Duodenal mucosa (tissue), 2 donors: ENCODE data around the gene PAK2.

Experiments used
- H3K27ac ChIP-seq: one replicate; pipeline ENCODE4 v1.7.0; 2013; ENCODE audit warnings: low read depth, low read length
- H3K27me3 ChIP-seq, 2 donors: one replicate each; pipeline ENCODE4 v1.7.0; 2013; ENCODE audit warnings: low read length in 2 of 2, control low read depth in 1 of 2; ENCODE audit not compliant: insufficient read depth in 2 of 2, control insufficient read depth in 1 of 2
- H3K36me3 ChIP-seq, 2 donors: one replicate each; pipeline ENCODE4 v1.7.0; 2013; ENCODE audit warnings: low read length in 2 of 2, control low read depth in 1 of 2; ENCODE audit not compliant: insufficient read depth in 2 of 2, control insufficient read depth in 1 of 2
- H3K4me1 ChIP-seq, 2 donors: one replicate each; pipeline ENCODE4 v1.7.0; 2013; ENCODE audit warnings: low read length in 2 of 2, control low read depth in 1 of 2; ENCODE audit not compliant: insufficient read depth in 2 of 2, control insufficient read depth in 1 of 2
- H3K4me3 ChIP-seq, 2 donors: one replicate each; pipeline ENCODE4 v1.7.0; 2013; ENCODE audit warnings: low read length in 2 of 2, low read depth in 1 of 2
- H3K9ac ChIP-seq, 2 donors: one replicate each; pipeline ENCODE4 v1.7.0; 2013; ENCODE audit warnings: low read length in 2 of 2, low read depth in 1 of 2
- H3K9me3 ChIP-seq, 2 donors: one replicate each; pipeline ENCODE4 v1.7.0; 2013; ENCODE audit warnings: low read length in 2 of 2, control low read depth in 1 of 2; ENCODE audit not compliant: control insufficient read depth in 1 of 2

Gene PAK2

GRCh38 chr3:196778755-196779154 lies 39.1 kb downstream of the PAK2 start:
- no peak overlapping the region for H3K4me3 ChIP-seq

GRCh38 chr3:196782511-196782910 lies 42.9 kb downstream of the PAK2 start:
- Histone ChIP-seq H3K9ac (no peak overlapping the region), H3K4me1 (peaks cover 0 to 5% of the 10 kb centered on the region in 2 donors), H3K27ac (no peak overlapping the region), H3K4me3 (no peak overlapping the region), H3K27me3 (no peaks in the 10 kb centered on the region), H3K36me3 (peaks cover 6 to 37% of the 10 kb centered on the region in 2 donors), H3K9me3 (peaks cover 0 to 7% of the 10 kb centered on the region in 2 donors)

More at GRCh38 chr3:196778755-196779154, 39.1 kb downstream of the PAK2 start:
- Histone ChIP-seq H3K27me3 (no peaks in the 10 kb centered on the region), H3K4me1 (peaks cover 12 to 13% of the 10 kb centered on the region in 2 donors), H3K9me3 (peaks cover 0 to 7% of the 10 kb centered on the region in 2 donors), H3K36me3 (peaks cover 0 to 26% of the 10 kb centered on the region in 2 donors), H3K27ac (no peak overlapping the region), H3K9ac (peak overlapping the region in 1 of 2 donors; percentile 18)

- H3K27ac ChIP-seq = no peak overlapping the region
- H3K27me3 ChIP-seq = no peaks in the 10 kb centered on the region
- H3K36me3 ChIP-seq = peaks cover 11 to 38% of the 10 kb centered on the region in 2 donors
- peaks cover 0 to 4% of the 10 kb centered on the region in 2 donors for H3K4me1 ChIP-seq
- peaks cover 0 to 2% of the 10 kb centered on the region in 2 donors for H3K9me3 ChIP-seq
- H3K4me3 ChIP-seq = no peak overlapping the region
- no peak overlapping the region for H3K9ac ChIP-seq
Measured at GRCh38 chr3:196788528-196788927, 48.9 kb downstream of the PAK2 start.

GRCh38 chr3:196789885-196790359 lies 50.3 kb downstream of the PAK2 start:
- Histone ChIP-seq H3K9me3 (peaks cover 0 to 2% of the 10 kb centered on the region in 2 donors), H3K27ac (no peak overlapping the region), H3K27me3 (no peaks in the 10 kb centered on the region), H3K4me3 (no peak overlapping the region), H3K4me1 (peaks cover 0 to 4% of the 10 kb centered on the region in 2 donors), H3K36me3 (peaks cover 18 to 39% of the 10 kb centered on the region in 2 donors), H3K9ac (no peak overlapping the region)

GRCh38 chr3:196790636-196791035 lies 51.0 kb downstream of the PAK2 start:
- no peaks in the 10 kb centered on the region for H3K27me3 ChIP-seq
- H3K27ac ChIP-seq = no peak overlapping the region
- H3K36me3 ChIP-seq = peaks cover 14 to 35% of the 10 kb centered on the region in 2 donors
- no peak overlapping the region for H3K4me3 ChIP-seq
- H3K4me1 ChIP-seq = peaks cover 0 to 4% of the 10 kb centered on the region in 2 donors
- H3K9ac ChIP-seq = no peak overlapping the region
- peaks cover 0 to 2% of the 10 kb centered on the region in 2 donors for H3K9me3 ChIP-seq

GRCh38 chr3:196792771-196793170 lies 53.1 kb downstream of the PAK2 start:
- Histone ChIP-seq H3K4me1 (peaks cover 0 to 4% of the 10 kb centered on the region in 2 donors), H3K9ac (no peak overlapping the region), H3K9me3 (peaks cover 0 to 2% of the 10 kb centered on the region in 2 donors), H3K36me3 (peaks cover 12 to 32% of the 10 kb centered on the region in 2 donors), H3K27ac (no peak overlapping the region), H3K27me3 (no peaks in the 10 kb centered on the region), H3K4me3 (no peak overlapping the region)

GRCh38 chr3:196793246-196793645 lies 53.6 kb downstream of the PAK2 start:
- H3K36me3 ChIP-seq = peaks cover 10 to 32% of the 10 kb centered on the region in 2 donors
- H3K27me3 ChIP-seq = no peaks in the 10 kb centered on the region
- no peak overlapping the region for H3K27ac ChIP-seq
- peaks cover 0 to 2% of the 10 kb centered on the region in 2 donors for H3K9me3 ChIP-seq
- H3K4me3 ChIP-seq = no peak overlapping the region
- H3K4me1 ChIP-seq = peaks cover 0 to 4% of the 10 kb centered on the region in 2 donors
- H3K9ac ChIP-seq = no peak overlapping the region

GRCh38 chr3:196794467-196794866 lies 54.8 kb downstream of the PAK2 start:
- no peaks in the 10 kb centered on the region for H3K27me3 ChIP-seq
- H3K36me3 ChIP-seq = peaks cover 8 to 34% of the 10 kb centered on the region in 2 donors
- H3K9ac ChIP-seq = no peak overlapping the region
- no peak overlapping the region for H3K4me3 ChIP-seq
- no peak overlapping the region for H3K27ac ChIP-seq
- peaks cover 0 to 2% of the 10 kb centered on the region in 2 donors for H3K9me3 ChIP-seq
- peaks cover 0 to 4% of the 10 kb centered on the region in 2 donors for H3K4me1 ChIP-seq

GRCh38 chr3:196796317-196796716 lies 56.7 kb downstream of the PAK2 start:
- no peak overlapping the region for H3K27ac ChIP-seq
- no peaks in the 10 kb centered on the region for H3K9me3 ChIP-seq
- H3K9ac ChIP-seq = no peak overlapping the region
- H3K4me3 ChIP-seq = no peak overlapping the region
- peaks cover 0 to 4% of the 10 kb centered on the region in 2 donors for H3K4me1 ChIP-seq
- no peaks in the 10 kb centered on the region for H3K27me3 ChIP-seq
- peaks cover 8 to 21% of the 10 kb centered on the region in 2 donors for H3K36me3 ChIP-seq

- Histone ChIP-seq H3K4me1 (no peaks in the 10 kb centered on the region), H3K27ac (no peak overlapping the region), H3K36me3 (peaks cover 10 to 30% of the 10 kb centered on the region in 2 donors), H3K9me3 (no peaks in the 10 kb centered on the region), H3K9ac (no peak overlapping the region), H3K4me3 (no peak overlapping the region), H3K27me3 (no peaks in the 10 kb centered on the region)
Measured at GRCh38 chr3:196800742-196801434, 61.2 kb downstream of the PAK2 start.
